OCI-LY1 (cell line): ENCODE measurements around the gene BRD8.

Source experiments
- EZH2 ChIP-seq: fragments of 200-600 bp; sonication (generic), shearing (Covaris generic); IDR thresholded peaks from 2 replicates; pipeline ENCODE4 v1.8.0; 2017; ENCODE audit warnings: borderline replicate concordance, mixed run types, mild to moderate bottlenecking, antibody characterized with exemption, low read length, moderate library complexity, mixed read lengths
- TF ChIP-seq, protein P1 (sequence below): fragments of 200-600 bp; sonication (generic), shearing (Covaris generic); IDR thresholded peaks from 2 replicates; pipeline ENCODE4 v1.5.1; 2017; ENCODE audit warnings: mild to moderate bottlenecking, antibody characterized with exemption, low read length, moderate library complexity, mixed read lengths

DNA sequence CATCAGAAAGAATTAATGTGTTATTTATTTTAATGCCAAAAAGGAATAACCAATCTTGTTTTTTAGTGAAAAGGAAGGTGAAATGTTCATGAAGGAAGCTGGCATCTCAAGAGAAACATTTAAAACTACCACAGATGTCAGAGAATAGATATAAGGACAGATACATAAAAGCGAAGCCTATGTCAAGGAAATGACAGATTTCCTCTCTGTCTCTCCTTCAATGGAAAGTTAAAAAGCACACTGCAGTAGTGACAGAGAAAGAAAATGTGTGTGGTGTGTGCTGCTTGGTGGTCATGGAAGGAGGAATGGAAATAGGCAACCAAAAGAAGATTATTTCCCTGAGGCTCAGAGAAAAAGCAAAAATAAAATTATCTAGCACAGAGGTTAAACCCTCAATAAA, 85.4 kb downstream of the BRD8 start:
- TF ChIP-seq, protein P1, sequence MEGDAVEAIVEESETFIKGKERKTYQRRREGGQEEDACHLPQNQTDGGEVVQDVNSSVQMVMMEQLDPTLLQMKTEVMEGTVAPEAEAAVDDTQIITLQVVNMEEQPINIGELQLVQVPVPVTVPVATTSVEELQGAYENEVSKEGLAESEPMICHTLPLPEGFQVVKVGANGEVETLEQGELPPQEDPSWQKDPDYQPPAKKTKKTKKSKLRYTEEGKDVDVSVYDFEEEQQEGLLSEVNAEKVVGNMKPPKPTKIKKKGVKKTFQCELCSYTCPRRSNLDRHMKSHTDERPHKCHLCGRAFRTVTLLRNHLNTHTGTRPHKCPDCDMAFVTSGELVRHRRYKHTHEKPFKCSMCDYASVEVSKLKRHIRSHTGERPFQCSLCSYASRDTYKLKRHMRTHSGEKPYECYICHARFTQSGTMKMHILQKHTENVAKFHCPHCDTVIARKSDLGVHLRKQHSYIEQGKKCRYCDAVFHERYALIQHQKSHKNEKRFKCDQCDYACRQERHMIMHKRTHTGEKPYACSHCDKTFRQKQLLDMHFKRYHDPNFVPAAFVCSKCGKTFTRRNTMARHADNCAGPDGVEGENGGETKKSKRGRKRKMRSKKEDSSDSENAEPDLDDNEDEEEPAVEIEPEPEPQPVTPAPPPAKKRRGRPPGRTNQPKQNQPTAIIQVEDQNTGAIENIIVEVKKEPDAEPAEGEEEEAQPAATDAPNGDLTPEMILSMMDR = no peak
- TF ChIP-seq EZH2 = no peak
